DOHH2 (cell line): ENCODE measurements around the gene SLC16A6.
"Not testable (repeated sequence)": the region's sequence is repeated elsewhere in the genome, so short reads cannot be mapped to it uniquely, and the experiment has no call there.

ENCODE experiments used
- H3F3A ChIP-seq: fragments of 200-600 bp; sonication (generic), shearing (Covaris generic); 2 replicates; pipeline ENCODE4 v1.6.0; 2016; ENCODE audit warnings: antibody characterized with exemption, mild to moderate bottlenecking; ENCODE audit not compliant: control insufficient read depth, insufficient read depth
- H3K27ac ChIP-seq: fragments of 200-600 bp; sonication (generic); 2 replicates; pipeline ENCODE4 v1.5.1; 2014; ENCODE audit warnings: low read depth, mild to moderate bottlenecking, low read length, moderate library complexity
- H3K27me3 ChIP-seq: fragments of 200-600 bp; sonication (generic); 2 replicates; pipeline ENCODE4 v1.6.1; 2014; ENCODE audit warnings: mild to moderate bottlenecking, low read length, mixed read lengths; ENCODE audit not compliant: control insufficient read depth
- H3K36me3 ChIP-seq: fragments of 200-600 bp; sonication (generic); 2 replicates; pipeline ENCODE4 v1.6.1; 2014; ENCODE audit warnings: mild to moderate bottlenecking, low read length, moderate library complexity, mixed read lengths; ENCODE audit not compliant: control insufficient read depth
- H3K4me1 ChIP-seq: fragments of 200-600 bp; sonication (generic); 2 replicates; pipeline ENCODE4 v1.6.1; 2014; ENCODE audit warnings: mild to moderate bottlenecking, low read length, mixed read lengths; ENCODE audit not compliant: control insufficient read depth
- H3K4me2 ChIP-seq: fragments of 200-600 bp; sonication (generic); 2 replicates; pipeline ENCODE4 v1.6.0; 2014; ENCODE audit warnings: mild to moderate bottlenecking, low read length, moderate library complexity
- H3K4me3 ChIP-seq: fragments of 200-600 bp; sonication (generic); 2 replicates; pipeline ENCODE4 v1.5.1; 2014; ENCODE audit warnings: mild to moderate bottlenecking, low read length, mixed read lengths
- H3K79me2 ChIP-seq: fragments of 200-600 bp; sonication (generic); 2 replicates; pipeline ENCODE4 v1.6.1; 2014; ENCODE audit warnings: mild to moderate bottlenecking, low read length, mixed read lengths; ENCODE audit not compliant: control insufficient read depth
- H3K9me2 ChIP-seq: fragments of 200-600 bp; sonication (generic); replicated peaks from 2 replicates; pipeline ENCODE4 v1.6.1; 2014; ENCODE audit warnings: mild to moderate bottlenecking, low read length, mixed read lengths; ENCODE audit not compliant: control insufficient read depth
- H3K9me3 ChIP-seq: fragments of 200-600 bp; sonication (generic); 2 replicates; pipeline ENCODE4 v1.6.1; 2014; ENCODE audit warnings: antibody characterized with exemption, low read length, mixed read lengths; ENCODE audit not compliant: control insufficient read depth, insufficient read depth
- H4K20me1 ChIP-seq: fragments of 200-600 bp; sonication (generic); 2 replicates; pipeline ENCODE4 v1.6.0; 2014; ENCODE audit warnings: low read depth, mild to moderate bottlenecking, antibody characterized with exemption, low read length, moderate library complexity; ENCODE audit not compliant: control insufficient read depth, insufficient read depth
- CTCF ChIP-seq: fragments of 200-600 bp; sonication (generic); IDR thresholded peaks from one replicate; pipeline ENCODE4 v1.5.1; 2014; ENCODE audit warnings: antibody characterized with exemption, mild to moderate bottlenecking, low read depth, low read length; ENCODE audit not compliant: poor library complexity, severe bottlenecking
- EZH2phosphoT487 ChIP-seq: fragments of 200-600 bp; sonication (generic); IDR thresholded peaks from 2 replicates; pipeline ENCODE4 v1.6.1; 2017; ENCODE audit warnings: borderline replicate concordance, mild to moderate bottlenecking, antibody characterized with exemption, low read length, moderate library complexity, mixed read lengths

SLC16A6 gene

GRCh38 chr17:68288804-68289203 lies 2.1 kb downstream of the SLC16A6 start:
- peaks cover 51% of the 10 kb centered on the region for H3K4me1 ChIP-seq
- H3K9me3 ChIP-seq = no peaks in the 10 kb centered on the region
- H3K79me2 ChIP-seq = peaks cover 84% of the 10 kb centered on the region
- H3K4me2 ChIP-seq = peak overlapping the region; percentile 89
- peaks cover 24% of the 10 kb centered on the region for H3F3A ChIP-seq
- H3K9me2 ChIP-seq = no peaks in the 10 kb centered on the region
- H3K27ac ChIP-seq = peak overlapping the region; percentile 97
- TF ChIP-seq CTCF (peak; percentile 39), EZH2phosphoT487 (no peak)
- no peaks in the 10 kb centered on the region for H4K20me1 ChIP-seq
- peak overlapping the region; percentile 97 for H3K4me3 ChIP-seq
- H3K27me3 ChIP-seq = no peaks in the 10 kb centered on the region
- peaks cover 47% of the 10 kb centered on the region for H3K36me3 ChIP-seq

GRCh38 chr17:68288375-68288774 lies 2.6 kb downstream of the SLC16A6 start:
- H3F3A ChIP-seq = peaks cover 24% of the 10 kb centered on the region
- H3K36me3 ChIP-seq = peaks cover 47% of the 10 kb centered on the region
- no peaks in the 10 kb centered on the region for H3K27me3 ChIP-seq
- peaks cover 47% of the 10 kb centered on the region for H3K4me1 ChIP-seq
- H3K4me3 ChIP-seq = peak overlapping the region; percentile 97
- no peaks in the 10 kb centered on the region for H3K9me3 ChIP-seq
- H3K27ac ChIP-seq = peak overlapping the region; percentile 97
- H4K20me1 ChIP-seq = no peaks in the 10 kb centered on the region
- H3K4me2 ChIP-seq = peak overlapping the region; percentile 89
- H3K79me2 ChIP-seq = peaks cover 84% of the 10 kb centered on the region
- TF ChIP-seq EZH2phosphoT487 (no peak), CTCF (no peak)
- H3K9me2 ChIP-seq = no peaks in the 10 kb centered on the region

GRCh38 chr17:68281965-68282364 lies 9.0 kb downstream of the SLC16A6 start:
- H3K4me3 ChIP-seq, H4K20me1 ChIP-seq, H3K27me3 ChIP-seq, H3K9me2 ChIP-seq, H3K4me2 ChIP-seq, H3K27ac ChIP-seq, H3F3A ChIP-seq, H3K9me3 ChIP-seq: not testable (repeated sequence)
- Histone ChIP-seq H3K79me2 (peaks cover 86% of the 10 kb centered on the region), H3K36me3 (peaks cover 68% of the 10 kb centered on the region), H3K4me1 (peaks cover 11% of the 10 kb centered on the region)

DNA sequence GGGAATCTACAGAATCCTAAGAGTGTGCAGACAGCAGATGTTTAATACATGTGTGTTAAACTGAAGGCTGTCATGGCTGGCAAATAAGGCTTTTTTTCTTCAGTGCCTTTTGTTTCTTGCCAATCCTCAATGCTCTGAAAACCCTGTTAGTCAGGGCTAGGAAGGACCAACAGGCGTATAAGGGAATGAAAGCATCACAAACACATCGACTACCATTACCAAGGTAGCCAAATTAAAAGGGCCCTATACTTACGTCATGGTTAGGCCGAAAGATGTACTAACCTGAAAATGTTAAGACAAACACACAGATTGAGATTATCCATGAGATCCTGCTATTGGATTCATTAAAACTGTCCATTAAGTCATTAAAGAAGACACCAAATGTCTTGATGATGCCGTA lies 13.1 kb downstream of the SLC16A6 start:
- Histone ChIP-seq H3K9me2 (no peaks in the 10 kb centered on the region), H3K9me3 (no peaks in the 10 kb centered on the region), H3K4me1 (no peaks in the 10 kb centered on the region), H3K27me3 (no peaks in the 10 kb centered on the region), H3K27ac (no peak overlapping the region), H3K36me3 (peaks cover 80% of the 10 kb centered on the region), H3K4me2 (no peak overlapping the region), H4K20me1 (no peaks in the 10 kb centered on the region; the same call in 1 of the 2 replicates), H3K4me3 (no peak overlapping the region), H3F3A (no peaks in the 10 kb centered on the region), H3K79me2 (peaks cover 59% of the 10 kb centered on the region)
- TF ChIP-seq CTCF (no peak), EZH2phosphoT487 (no peak)

GRCh38 chr17:68276339-68276738 lies 14.6 kb downstream of the SLC16A6 start:
- H4K20me1 ChIP-seq, H3F3A ChIP-seq, H3K27ac ChIP-seq, H3K4me1 ChIP-seq, H3K9me3 ChIP-seq, H3K4me3 ChIP-seq, H3K27me3 ChIP-seq, H3K9me2 ChIP-seq, H3K4me2 ChIP-seq: not testable (repeated sequence)
- H3K79me2 ChIP-seq = peaks cover 57% of the 10 kb centered on the region
- H3K36me3 ChIP-seq = peaks cover 86% of the 10 kb centered on the region
